Adipocyte (in vitro differentiated cells): ENCODE measurements around the gene IFRD2.
A peak's percentile ranks its signal among the peaks of the same experiment; 100 is the strongest.

Source experiments
- DNase-seq: peaks from one replicate; pipeline ENCODE4 v3.0.0-alpha.2; 2015; ENCODE audit warnings: low read depth
- H3K27me3 ChIP-seq: replicated peaks from 2 replicates; pipeline ENCODE4 v1.7.0; 2013; ENCODE audit warnings: mild to moderate bottlenecking, low read length, moderate library complexity; ENCODE audit not compliant: control insufficient read depth, insufficient read depth
- H3K36me3 ChIP-seq: 2 replicates; pipeline ENCODE4 v1.7.0; 2013; ENCODE audit warnings: low read length, mild to moderate bottlenecking, moderate library complexity; ENCODE audit not compliant: control insufficient read depth, insufficient read depth, severe bottlenecking
- H3K4me1 ChIP-seq: 2 replicates; pipeline ENCODE4 v1.7.0; 2013; ENCODE audit warnings: mild to moderate bottlenecking, low read length, moderate library complexity; ENCODE audit not compliant: control insufficient read depth, insufficient read depth
- H3K4me3 ChIP-seq: 2 replicates; pipeline ENCODE4 v1.7.0; 2013; ENCODE audit warnings: mild to moderate bottlenecking, low read length, moderate library complexity
- H3K9ac ChIP-seq: 2 replicates; pipeline ENCODE4 v1.7.0; 2013; ENCODE audit warnings: mild to moderate bottlenecking, low read length, moderate library complexity
- H3K9me3 ChIP-seq: 2 replicates; pipeline ENCODE4 v1.7.0; 2013; ENCODE audit warnings: mild to moderate bottlenecking, low read length, moderate library complexity; ENCODE audit not compliant: control insufficient read depth

IFRD2 gene

GRCh38 chr3:50260942-50261441 is 31.2 kb downstream of the IFRD2 start:
- Histone ChIP-seq H3K4me3 (peak overlapping the region; percentile 76), H3K9me3 (no peaks in the 10 kb centered on the region), H3K9ac (peak overlapping the region; percentile 87), H3K27me3 (no peaks in the 10 kb centered on the region), H3K4me1 (peaks cover 39% of the 10 kb centered on the region), H3K36me3 (peaks cover 26% of the 10 kb centered on the region)
- DNase-seq = peak; percentile 16

DNA sequence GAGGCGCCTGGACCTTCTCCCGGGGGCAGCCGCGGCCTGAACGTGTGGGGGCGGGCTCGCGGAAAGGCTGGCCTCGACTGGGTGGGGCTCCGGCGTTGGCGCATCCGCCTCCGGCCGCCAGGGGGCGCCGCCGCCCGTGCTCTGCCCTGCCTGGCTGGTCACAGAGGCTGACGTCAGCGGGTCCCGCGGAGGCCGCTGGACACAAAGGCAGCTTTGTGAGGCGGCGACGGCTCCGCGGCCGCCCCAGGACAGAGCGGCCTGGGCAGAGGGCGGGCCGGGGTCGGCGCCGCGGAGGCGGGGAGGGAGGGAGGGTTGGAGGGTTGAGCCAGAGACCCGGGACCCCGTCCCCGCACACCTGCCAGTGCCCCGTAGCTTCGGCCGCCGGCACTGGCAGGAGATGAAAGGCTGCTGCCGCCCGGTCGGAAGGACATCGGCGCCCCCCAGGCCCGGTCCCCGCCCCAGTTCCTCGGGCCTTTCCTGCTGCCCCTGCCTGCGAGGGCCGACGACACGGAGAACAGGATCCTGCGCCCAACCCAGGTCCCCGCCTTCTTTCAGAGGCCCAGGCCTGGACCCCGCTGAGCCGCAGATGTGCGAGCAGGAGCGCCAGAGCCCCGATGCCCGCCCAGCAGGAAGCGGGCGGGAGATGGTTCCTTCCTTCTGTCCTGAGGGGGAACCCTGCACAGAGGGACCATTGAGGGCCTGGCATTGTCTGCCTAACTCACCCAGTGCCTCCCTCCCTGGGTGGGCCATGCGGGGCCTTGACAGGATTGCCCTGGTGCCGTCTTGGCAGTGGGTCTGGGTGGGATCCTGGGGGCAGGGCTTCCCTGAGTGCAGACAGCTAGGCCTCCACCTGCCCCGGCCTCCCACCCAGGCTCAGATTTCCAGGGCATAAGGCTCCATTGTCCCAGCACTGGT is 31.9 kb downstream of the IFRD2 start:
- Histone ChIP-seq H3K9ac (peak overlapping the region; percentile 87), H3K4me1 (peaks cover 37% of the 10 kb centered on the region), H3K9me3 (no peaks in the 10 kb centered on the region), H3K4me3 (peak overlapping the region; percentile 76), H3K36me3 (peaks cover 31% of the 10 kb centered on the region), H3K27me3 (no peaks in the 10 kb centered on the region)
- DNase-seq = peak; percentile 96

DNA sequence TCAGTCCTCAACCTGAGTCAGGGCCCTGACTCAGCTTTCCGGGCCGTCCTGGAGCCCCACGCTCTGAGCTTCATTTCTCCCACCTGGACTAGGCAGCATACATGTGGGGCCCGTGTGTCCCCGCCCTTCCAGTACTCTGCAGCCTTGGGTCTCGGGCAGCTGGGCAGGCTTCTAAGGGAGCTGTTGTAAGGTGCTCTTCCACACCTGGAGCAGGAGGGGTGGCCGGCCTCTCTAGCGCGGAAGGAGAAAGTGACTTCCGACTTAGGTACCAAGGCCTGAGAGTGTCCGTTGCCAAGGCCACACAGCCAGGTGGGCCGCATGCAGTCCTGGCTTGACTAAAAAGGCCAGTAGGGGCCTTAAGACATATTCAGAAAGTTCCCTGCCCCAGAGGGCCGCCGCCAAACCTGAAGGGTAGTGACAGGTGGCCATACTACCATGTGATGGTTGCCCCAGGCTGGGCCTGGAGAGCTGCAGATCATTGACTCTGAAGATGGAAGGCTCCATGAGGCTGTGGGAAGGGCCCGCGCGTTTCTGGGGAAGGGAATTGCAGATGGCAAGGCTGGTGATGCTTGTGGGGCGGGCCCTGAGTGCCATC is 32.7 kb downstream of the IFRD2 start:
- Histone ChIP-seq H3K9me3 (no peaks in the 10 kb centered on the region), H3K9ac (peak overlapping the region; percentile 87), H3K4me3 (peak overlapping the region; percentile 41), H3K4me1 (peaks cover 38% of the 10 kb centered on the region), H3K36me3 (peaks cover 38% of the 10 kb centered on the region), H3K27me3 (no peaks in the 10 kb centered on the region)
- no peak for DNase-seq

DNA sequence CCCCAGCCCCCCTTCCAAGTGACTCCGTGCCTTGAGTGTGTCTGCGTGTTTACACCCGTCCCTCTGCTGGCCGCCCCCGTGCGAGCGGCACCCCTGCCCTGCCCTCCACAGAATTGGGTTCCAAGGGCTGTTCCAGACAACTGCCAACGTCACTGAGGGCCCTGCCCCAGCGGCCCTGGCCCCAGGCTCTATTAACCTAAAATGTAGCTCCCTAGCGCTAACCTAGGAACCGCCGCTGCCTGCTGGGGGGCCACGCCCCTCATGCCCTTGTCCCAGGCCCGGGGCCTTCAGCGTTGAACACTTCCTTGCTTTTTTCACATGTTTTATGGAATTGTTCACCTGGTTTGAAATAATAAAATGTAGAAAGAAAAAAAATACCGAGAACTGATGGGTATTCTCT is 33.2 kb downstream of the IFRD2 start:
- no peak for DNase-seq
- H3K4me1 ChIP-seq = peaks cover 33% of the 10 kb centered on the region
- H3K9ac ChIP-seq = no peak overlapping the region
- H3K4me3 ChIP-seq = no peak overlapping the region
- H3K27me3 ChIP-seq = no peaks in the 10 kb centered on the region
- peaks cover 44% of the 10 kb centered on the region for H3K36me3 ChIP-seq
- H3K9me3 ChIP-seq = no peaks in the 10 kb centered on the region

DNA sequence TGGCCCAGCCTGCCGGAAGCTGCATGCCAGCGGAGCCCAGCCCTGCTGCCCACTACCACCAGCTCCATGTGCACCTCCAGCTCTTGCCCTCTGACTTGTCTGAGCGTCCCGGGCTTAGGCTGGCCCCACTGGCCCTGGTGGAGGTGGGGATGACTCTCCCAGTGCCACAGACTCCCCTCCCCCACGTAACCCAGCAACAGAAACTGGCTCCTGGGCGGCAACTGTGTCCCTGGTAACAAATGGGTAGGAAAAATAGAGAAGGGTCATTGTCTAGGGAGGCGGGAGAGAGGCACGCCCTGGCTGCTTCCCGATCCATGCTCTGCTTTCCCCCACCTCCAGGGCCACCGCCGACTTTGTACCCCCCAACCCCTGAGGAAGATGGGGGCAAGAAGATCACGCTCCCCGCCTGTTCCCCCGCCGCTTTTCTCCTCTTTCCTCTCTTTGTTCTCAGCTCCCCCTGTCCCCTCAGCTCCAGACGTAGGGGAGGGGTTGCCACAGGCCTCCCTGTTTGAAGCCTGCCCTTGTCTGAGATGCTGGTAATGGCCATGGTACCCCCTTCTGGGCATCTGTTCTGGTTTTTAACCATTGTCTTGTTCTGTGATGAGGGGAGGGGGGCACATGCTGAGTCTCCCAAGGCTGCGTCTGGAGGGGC is 34.1 kb downstream of the IFRD2 start:
- no peak for DNase-seq
- peaks cover 26% of the 10 kb centered on the region for H3K4me1 ChIP-seq
- no peaks in the 10 kb centered on the region for H3K9me3 ChIP-seq
- no peak overlapping the region for H3K4me3 ChIP-seq
- no peak overlapping the region for H3K9ac ChIP-seq
- no peaks in the 10 kb centered on the region for H3K27me3 ChIP-seq
- H3K36me3 ChIP-seq = peaks cover 51% of the 10 kb centered on the region

DNA sequence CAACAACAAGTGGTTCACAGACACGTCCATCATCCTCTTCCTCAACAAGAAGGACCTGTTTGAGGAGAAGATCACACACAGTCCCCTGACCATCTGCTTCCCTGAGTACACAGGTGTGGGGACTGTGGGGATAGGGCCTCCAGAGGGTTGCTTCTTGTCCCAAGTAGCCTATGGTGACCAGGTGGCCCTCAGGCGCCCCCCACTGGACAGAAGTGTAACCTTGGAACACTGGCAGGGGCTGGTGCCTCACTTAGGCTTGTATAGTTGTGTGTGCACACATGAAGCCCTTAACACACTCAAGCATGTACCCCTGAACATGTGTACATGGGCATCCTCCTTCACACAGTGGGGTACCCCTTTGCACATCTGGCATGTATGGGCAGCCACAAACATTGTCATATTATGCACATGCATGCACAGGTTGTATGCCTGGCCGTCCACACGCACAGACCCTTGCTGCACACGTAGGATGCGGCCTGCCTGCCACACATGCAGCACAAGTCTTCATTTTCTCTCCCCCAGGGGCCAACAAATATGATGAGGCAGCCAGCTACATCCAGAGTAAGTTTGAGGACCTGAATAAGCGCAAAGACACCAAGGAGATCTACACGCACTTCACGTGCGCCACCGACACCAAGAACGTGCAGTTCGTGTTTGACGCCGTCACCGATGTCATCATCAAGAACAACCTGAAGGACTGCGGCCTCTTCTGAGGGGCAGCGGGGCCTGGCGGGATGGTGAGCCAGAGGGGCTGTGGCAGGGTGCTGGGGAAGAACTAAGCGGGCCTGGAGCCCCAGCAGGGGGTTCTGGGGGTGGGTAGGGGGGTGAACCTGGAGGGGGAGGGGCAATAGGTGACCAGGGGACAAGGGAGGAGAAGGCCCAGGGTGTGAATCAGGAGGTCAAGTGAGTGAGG is 35.0 kb downstream of the IFRD2 start:
- Histone ChIP-seq H3K27me3 (no peaks in the 10 kb centered on the region), H3K36me3 (peaks cover 60% of the 10 kb centered on the region), H3K9me3 (no peaks in the 10 kb centered on the region), H3K4me1 (peaks cover 25% of the 10 kb centered on the region), H3K9ac (no peak overlapping the region), H3K4me3 (no peak overlapping the region)
- DNase-seq = peak; percentile 47

- peaks cover 20% of the 10 kb centered on the region for H3K4me1 ChIP-seq
- H3K9me3 ChIP-seq = no peaks in the 10 kb centered on the region
- H3K4me3 ChIP-seq = no peak overlapping the region
- peaks cover 64% of the 10 kb centered on the region for H3K36me3 ChIP-seq
- DNase-seq = no peak
- peak overlapping the region; percentile 44 for H3K9ac ChIP-seq
- H3K27me3 ChIP-seq = no peaks in the 10 kb centered on the region
Observed at GRCh38 chr3:50255251-50255615, 37.0 kb downstream of the IFRD2 start.

DNA sequence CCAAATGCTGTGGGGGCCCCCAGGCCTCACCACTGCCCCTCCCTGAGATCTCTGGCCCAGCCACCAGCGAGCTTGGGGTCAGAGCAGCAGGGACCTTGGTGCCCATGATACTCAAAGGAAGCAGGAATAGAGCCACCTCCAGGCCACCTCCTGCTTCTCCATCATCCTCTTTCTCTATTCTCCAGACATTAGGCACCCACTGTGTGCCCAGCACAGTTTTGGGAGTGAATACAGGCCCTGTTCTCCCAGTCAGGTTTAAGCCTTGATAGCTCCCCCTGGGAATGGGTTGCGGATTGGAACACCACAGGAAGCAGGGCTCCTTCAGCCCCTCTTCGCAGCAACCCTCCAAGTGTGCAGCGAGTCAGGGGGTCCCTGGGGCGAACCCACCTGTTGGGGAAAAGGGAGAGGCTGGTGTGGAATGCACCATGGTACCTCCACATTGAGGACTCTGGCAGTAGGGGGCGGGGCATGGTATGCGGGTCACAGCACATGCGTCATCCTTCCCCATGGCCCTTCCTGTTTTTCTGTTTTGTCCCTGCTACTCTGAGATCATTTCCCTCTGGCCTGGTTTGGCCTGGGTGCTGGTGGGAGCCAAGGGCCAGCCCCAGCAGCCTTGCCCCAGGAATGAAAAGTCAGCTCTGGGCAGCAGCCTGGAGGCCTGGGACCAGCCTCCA is 37.5 kb downstream of the IFRD2 start:
- Histone ChIP-seq H3K27me3 (no peaks in the 10 kb centered on the region), H3K9me3 (no peaks in the 10 kb centered on the region), H3K4me3 (no peak overlapping the region), H3K9ac (peak overlapping the region; percentile 44), H3K36me3 (peaks cover 64% of the 10 kb centered on the region), H3K4me1 (peaks cover 23% of the 10 kb centered on the region)
- DNase-seq = peak; percentile 19

- H3K27me3 ChIP-seq = no peaks in the 10 kb centered on the region
- H3K36me3 ChIP-seq = peaks cover 40% of the 10 kb centered on the region
- no peak overlapping the region for H3K4me3 ChIP-seq
- peak overlapping the region; percentile 1 for H3K9ac ChIP-seq
- no peaks in the 10 kb centered on the region for H3K9me3 ChIP-seq
- DNase-seq = no peak
- H3K4me1 ChIP-seq = peaks cover 51% of the 10 kb centered on the region
Observed at GRCh38 chr3:50251220-50251619, 41.0 kb downstream of the IFRD2 start.

- peaks cover 57% of the 10 kb centered on the region for H3K4me1 ChIP-seq
- no peak for DNase-seq
- no peaks in the 10 kb centered on the region for H3K27me3 ChIP-seq
- H3K36me3 ChIP-seq = peaks cover 35% of the 10 kb centered on the region
- no peak overlapping the region for H3K9ac ChIP-seq
- H3K9me3 ChIP-seq = no peaks in the 10 kb centered on the region
- H3K4me3 ChIP-seq = no peak overlapping the region
Observed at GRCh38 chr3:50250514-50250913, 41.7 kb downstream of the IFRD2 start.
